Right lobe of liver (tissue), 4 donors: ENCODE measurements around the gene RASSF1.

Experiments used
- POLR2A ChIP-seq: fragments of 450-650 bp; IDR thresholded peaks from one replicate; pipeline ENCODE4 v1.6.1; 2017; ENCODE audit warnings: antibody characterized with exemption, mild to moderate bottlenecking
- TF ChIP-seq, protein P1 (sequence below), 4 donors: fragments of 200-600 bp in 3 of 4; fragments of 450-650 bp in 1 of 4; IDR thresholded peaks; one replicate each; pipeline versions ENCODE4 v1.5.1 to v1.8.0; 2016 to 2022; ENCODE audit warnings: antibody characterized with exemption in 4 of 4, mild to moderate bottlenecking in 2 of 4
- donor health status: DM: no; HTN: no; CAD: no.
- donor health status: DM: no; HTN: no; CAD: no.
- donor health status: DM: no; HTN: yes; CAD: no.

DNA sequence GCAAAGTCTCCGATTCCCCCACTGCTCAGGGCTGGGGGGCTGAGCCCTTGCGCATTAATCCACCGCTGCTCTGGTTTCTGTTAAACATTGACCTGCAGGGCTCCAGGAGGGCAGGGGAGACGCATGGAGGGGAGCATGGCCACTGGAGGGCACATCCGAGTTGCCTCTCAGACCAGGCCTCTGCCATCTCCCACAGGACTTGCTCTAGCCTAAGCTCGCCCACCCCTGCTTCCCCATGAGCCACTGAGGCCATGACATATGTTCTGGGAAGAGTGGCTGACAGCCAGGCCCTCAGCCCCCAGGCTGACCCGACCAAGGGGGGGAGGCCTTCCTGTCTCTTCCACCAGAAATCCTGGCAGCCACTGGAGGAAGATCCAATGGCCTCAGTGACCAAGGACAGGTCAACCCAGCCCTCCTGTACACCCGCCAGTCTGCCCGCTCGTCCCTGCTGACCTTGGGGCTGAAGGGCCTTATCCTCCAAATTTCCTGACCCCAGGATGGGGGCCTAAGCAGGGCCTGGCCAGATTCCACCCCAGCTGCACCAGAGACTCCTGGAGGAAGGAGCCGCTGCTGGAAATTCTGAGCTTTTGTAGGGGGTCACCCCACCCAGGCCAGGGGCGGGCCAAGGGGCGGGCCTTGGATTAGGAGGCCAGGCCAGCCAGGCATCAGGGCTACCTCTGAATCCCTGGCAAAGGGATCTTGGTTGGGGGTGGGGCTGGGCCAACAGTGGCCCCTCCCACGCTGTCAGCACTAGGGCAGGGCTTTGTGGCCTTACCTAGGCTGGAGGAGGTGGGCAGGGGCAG is 37.4 kb downstream of the RASSF1 start, which contains the start of gene HYAL1:
- TF ChIP-seq, protein P1, sequence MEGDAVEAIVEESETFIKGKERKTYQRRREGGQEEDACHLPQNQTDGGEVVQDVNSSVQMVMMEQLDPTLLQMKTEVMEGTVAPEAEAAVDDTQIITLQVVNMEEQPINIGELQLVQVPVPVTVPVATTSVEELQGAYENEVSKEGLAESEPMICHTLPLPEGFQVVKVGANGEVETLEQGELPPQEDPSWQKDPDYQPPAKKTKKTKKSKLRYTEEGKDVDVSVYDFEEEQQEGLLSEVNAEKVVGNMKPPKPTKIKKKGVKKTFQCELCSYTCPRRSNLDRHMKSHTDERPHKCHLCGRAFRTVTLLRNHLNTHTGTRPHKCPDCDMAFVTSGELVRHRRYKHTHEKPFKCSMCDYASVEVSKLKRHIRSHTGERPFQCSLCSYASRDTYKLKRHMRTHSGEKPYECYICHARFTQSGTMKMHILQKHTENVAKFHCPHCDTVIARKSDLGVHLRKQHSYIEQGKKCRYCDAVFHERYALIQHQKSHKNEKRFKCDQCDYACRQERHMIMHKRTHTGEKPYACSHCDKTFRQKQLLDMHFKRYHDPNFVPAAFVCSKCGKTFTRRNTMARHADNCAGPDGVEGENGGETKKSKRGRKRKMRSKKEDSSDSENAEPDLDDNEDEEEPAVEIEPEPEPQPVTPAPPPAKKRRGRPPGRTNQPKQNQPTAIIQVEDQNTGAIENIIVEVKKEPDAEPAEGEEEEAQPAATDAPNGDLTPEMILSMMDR (IDR thresholded peaks at IDR 0.05), result peak; percentile 28 to 42 (median 34)
- TF ChIP-seq POLR2A, result peak; percentile 75
